ENCODE measurements around the gene ANKMY2.

- no peak for TF ChIP-seq POLR2AphosphoS5 (IDR thresholded peaks at IDR 0.05; ENCODE audit: borderline replicate concordance, low read depth, low read length)
- TF ChIP-seq EZH2 (IDR thresholded peaks at IDR 0.05): no peak
- TF ChIP-seq FOXP2 (optimal IDR thresholded peaks at IDR 0.05; ENCODE audit: control extremely low read depth, extremely low read length, insufficient read depth): no peak
These were observed 8.9 kb downstream of the ANKMY2 start for GRCh38 chr7:16636555-16637101.
